Suprapubic skin (tissue), 4 donors: ENCODE data around the gene ZNF446. TPM values are rescaled to one million over a fixed set of nuclear protein-coding genes. Genes with fewer than 3 reads are reported as not detected.

Experiments used
- DNase-seq, 2 donors: peaks; one replicate each; pipeline ENCODE4 v3.0.0-alpha.2; 2019; ENCODE audit warnings: low spot score in 2 of 2
- H3K27ac ChIP-seq: fragments of 200-600 bp; sonication (generic); one replicate; pipeline ENCODE4 v1.5.1; 2019
- H3K27me3 ChIP-seq: fragments of 200-600 bp; sonication (generic); one replicate; pipeline ENCODE4 v1.5.1; 2019
- H3K36me3 ChIP-seq: fragments of 200-600 bp; sonication (generic); one replicate; pipeline ENCODE4 v1.5.1; 2019
- H3K4me1 ChIP-seq: fragments of 200-600 bp; sonication (generic); one replicate; pipeline ENCODE4 v1.5.1; 2019
- H3K4me3 ChIP-seq: fragments of 200-600 bp; sonication (generic); one replicate; pipeline ENCODE4 v1.5.1; 2019; ENCODE audit warnings: mild to moderate bottlenecking
- H3K9me3 ChIP-seq: fragments of 200-600 bp; sonication (generic); one replicate; pipeline ENCODE4 v1.5.1; 2019
- CTCF ChIP-seq, 2 donors: fragments of 200-600 bp in 1 of 2; fragments of 450-650 bp in 1 of 2; sonication (generic) in 1 of 2; IDR thresholded peaks; one replicate each; pipeline ENCODE4 v1.5.1; 2016 to 2019; ENCODE audit warnings: antibody characterized with exemption in 2 of 2, mild to moderate bottlenecking in 1 of 2, moderate library complexity in 1 of 2
- EP300 ChIP-seq: sonication (generic); formaldehyde crosslinking; IDR thresholded peaks from one replicate; pipeline ENCODE4 v1.6.1; 2017; ENCODE audit warnings: antibody characterized with exemption
- POLR2A ChIP-seq, 2 donors: fragments of 450-650 bp; IDR thresholded peaks; one replicate each; pipeline ENCODE4 v1.6.1; 2017; ENCODE audit warnings: antibody characterized with exemption in 2 of 2, mild to moderate bottlenecking in 2 of 2, moderate library complexity in 2 of 2
- POLR2AphosphoS5 ChIP-seq, 3 donors: sonication (generic); formaldehyde crosslinking; IDR thresholded peaks; one replicate each; pipeline ENCODE4 v1.6.1; 2017; ENCODE audit warnings: antibody characterized with exemption in 3 of 3
- WGBS: methylation state at CpG from one replicate; pipeline ENCODE4 v1.1.5; 2018; 5-methylcytosine and 5-hydroxymethylcytosine counted together
- total RNA-seq, 4 donors: library from RNA; depleted of rRNA; stranded (reverse); fragments of >200 nt; gene quantifications; one replicate each; pipeline ENCODE4 v1.1.0, GENCODE V29; 2016

ZNF446 gene
- total RNA-seq, 4 donors from 2014 or later = 19.8 to 38.8 (median 24.0) TPM

- DNase-seq = no peak
- 100% methylated on average over 3 of the region's 6 CpGs for WGBS
Observed at GRCh38 chr19:58453743-58454142, 22.4 kb upstream of the ZNF446 start.

GRCh38 chr19:58455306-58455705 lies 20.8 kb upstream of the ZNF446 start:
- Histone ChIP-seq H3K4me3 (no peak overlapping the region), H3K27me3 (no peaks in the 10 kb centered on the region), H3K4me1 (peaks cover 13% of the 10 kb centered on the region), H3K27ac (no peak overlapping the region), H3K36me3 (peaks cover 34% of the 10 kb centered on the region), H3K9me3 (no peaks in the 10 kb centered on the region)
- TF ChIP-seq CTCF (IDR thresholded peaks at IDR 0.05) (no peak), EP300 (no peak), POLR2AphosphoS5 (IDR thresholded peaks at IDR 0.05) (no peak), POLR2A (IDR thresholded peaks at IDR 0.05) (no peak)
- 100% methylated on average over 4 of the region's 21 CpGs for WGBS
- no peak for DNase-seq

More at GRCh38 chr19:58453743-58454142, 22.4 kb upstream of the ZNF446 start:
- Histone ChIP-seq H3K36me3 (peaks cover 34% of the 10 kb centered on the region), H3K9me3 (no peaks in the 10 kb centered on the region), H3K4me1 (peaks cover 13% of the 10 kb centered on the region), H3K4me3 (no peak overlapping the region), H3K27ac (no peak overlapping the region), H3K27me3 (no peaks in the 10 kb centered on the region)
- TF ChIP-seq POLR2A (IDR thresholded peaks at IDR 0.05) (no peak), EP300 (no peak), POLR2AphosphoS5 (IDR thresholded peaks at IDR 0.05) (no peak), CTCF (IDR thresholded peaks at IDR 0.05) (no peak)

GRCh38 chr19:58456111-58456510 lies 20.0 kb upstream of the ZNF446 start:
- H3K27me3 ChIP-seq = no peaks in the 10 kb centered on the region
- peaks cover 34% of the 10 kb centered on the region for H3K36me3 ChIP-seq
- WGBS = 98% methylated on average over 24 of the region's 35 CpGs
- no peak overlapping the region for H3K4me3 ChIP-seq
- no peaks in the 10 kb centered on the region for H3K9me3 ChIP-seq
- H3K4me1 ChIP-seq = peaks cover 7% of the 10 kb centered on the region
- no peak for TF ChIP-seq CTCF (IDR thresholded peaks at IDR 0.05)
- no peak for TF ChIP-seq POLR2AphosphoS5 (IDR thresholded peaks at IDR 0.05)
- TF ChIP-seq POLR2A (IDR thresholded peaks at IDR 0.05) = no peak
- TF ChIP-seq EP300 = no peak
- DNase-seq = no peak
- no peak overlapping the region for H3K27ac ChIP-seq

GRCh38 chr19:58460039-58460438 lies 16.1 kb upstream of the ZNF446 start:
- 71% methylated on average over 2 of the region's 2 CpGs for WGBS
- no peaks in the 10 kb centered on the region for H3K4me1 ChIP-seq
- DNase-seq = no peak
- H3K4me3 ChIP-seq = no peak overlapping the region
- H3K36me3 ChIP-seq = peaks cover 21% of the 10 kb centered on the region
- TF ChIP-seq CTCF (IDR thresholded peaks at IDR 0.05) (no peak), EP300 (no peak), POLR2A (IDR thresholded peaks at IDR 0.05) (no peak), POLR2AphosphoS5 (IDR thresholded peaks at IDR 0.05) (no peak)
- no peaks in the 10 kb centered on the region for H3K27me3 ChIP-seq
- H3K27ac ChIP-seq = no peak overlapping the region
- H3K9me3 ChIP-seq = no peaks in the 10 kb centered on the region

- Histone ChIP-seq H3K4me3 (peak overlapping the region; percentile 100), H3K36me3 (peaks cover 21% of the 10 kb centered on the region), H3K27me3 (no peaks in the 10 kb centered on the region), H3K9me3 (no peaks in the 10 kb centered on the region), H3K27ac (no peak overlapping the region), H3K4me1 (peaks cover 22% of the 10 kb centered on the region)
- no peak for DNase-seq
- 49% methylated on average over 15 of the region's 20 CpGs for WGBS
- TF ChIP-seq EP300 = no peak
- no peak for TF ChIP-seq POLR2A (IDR thresholded peaks at IDR 0.05)
- no peak for TF ChIP-seq POLR2AphosphoS5 (IDR thresholded peaks at IDR 0.05)
- no peak for TF ChIP-seq CTCF (IDR thresholded peaks at IDR 0.05)
Observed at GRCh38 chr19:58466089-58466759, 9.9 kb upstream of the ZNF446 start.
